HG02870 (cell line): ENCODE data around the gene PWWP2B.

Experiments
- ATAC-seq: cut with Tn5 transposase; IDR thresholded peaks from one replicate; pipeline ENCODE4 v1.9.1; 2021; ENCODE audit warnings: mild to moderate bottlenecking, moderate library complexity; ENCODE audit not compliant: unreplicated experiment

PWWP2B gene

DNA sequence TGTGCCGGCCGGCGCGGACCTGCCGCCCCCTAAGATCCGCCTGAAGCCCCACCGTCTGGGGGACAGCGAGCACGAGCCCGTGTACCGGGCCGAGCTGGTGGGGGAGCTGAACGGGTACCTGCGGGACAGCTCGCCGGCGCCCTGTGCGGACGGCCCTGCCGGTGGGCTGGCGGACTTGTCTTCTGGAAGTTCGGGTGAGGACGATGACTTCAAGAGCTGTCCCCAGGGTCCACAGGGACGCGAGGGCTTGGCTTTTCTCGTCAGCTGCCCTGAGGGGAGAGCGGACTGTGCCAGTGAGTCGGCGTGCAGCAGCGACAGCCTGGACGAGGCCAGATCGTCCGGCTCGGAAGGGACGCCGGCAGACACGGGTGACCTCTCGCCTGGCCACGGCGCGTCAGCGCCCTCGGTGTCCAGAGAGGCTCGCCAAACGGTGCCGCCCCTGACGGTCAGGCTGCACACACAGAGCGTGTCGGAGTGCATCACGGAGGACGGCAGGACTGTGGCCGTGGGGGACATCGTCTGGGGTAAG is 8.5 kb downstream of the PWWP2B start:
- no peak for ATAC-seq

GRCh38 chr10:132406181-132406580 is 9.2 kb downstream of the PWWP2B start:
- ATAC-seq = no peak

- ATAC-seq = no peak
Measured at GRCh38 chr10:132406750-132407149, 9.8 kb downstream of the PWWP2B start.

DNA sequence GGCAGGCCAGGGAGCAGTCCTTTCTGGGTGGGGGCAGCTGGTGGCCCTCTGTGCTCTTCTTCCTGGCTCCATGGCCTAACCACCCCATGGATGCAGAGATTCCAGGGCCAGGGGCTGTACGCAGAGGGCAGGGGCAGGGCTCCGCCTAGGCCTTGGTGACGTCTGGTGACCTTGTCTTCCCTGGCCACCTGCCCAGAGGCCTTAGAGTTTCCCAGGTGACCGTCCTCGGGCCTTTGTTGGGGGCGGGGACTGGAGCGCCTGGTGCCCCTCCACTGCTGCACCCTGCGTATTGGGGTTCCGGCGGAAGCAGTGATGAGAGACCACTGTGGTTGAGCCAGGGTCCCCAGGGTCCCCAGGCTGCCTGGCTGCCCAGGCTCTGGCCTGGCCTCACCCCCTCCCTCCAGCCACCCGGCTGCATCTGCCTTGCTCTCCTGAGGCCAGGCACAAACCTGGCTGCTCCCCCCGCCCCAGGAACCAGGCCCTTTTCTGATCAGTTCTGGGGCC is 10.3 kb downstream of the PWWP2B start:
- no peak for ATAC-seq

- no peak for ATAC-seq
Measured at GRCh38 chr10:132407846-132408278, 10.9 kb downstream of the PWWP2B start.

GRCh38 chr10:132408367-132408781 is 11.4 kb downstream of the PWWP2B start:
- no peak for ATAC-seq

- ATAC-seq = no peak
Measured at GRCh38 chr10:132408823-132409666, 12.0 kb downstream of the PWWP2B start.

DNA sequence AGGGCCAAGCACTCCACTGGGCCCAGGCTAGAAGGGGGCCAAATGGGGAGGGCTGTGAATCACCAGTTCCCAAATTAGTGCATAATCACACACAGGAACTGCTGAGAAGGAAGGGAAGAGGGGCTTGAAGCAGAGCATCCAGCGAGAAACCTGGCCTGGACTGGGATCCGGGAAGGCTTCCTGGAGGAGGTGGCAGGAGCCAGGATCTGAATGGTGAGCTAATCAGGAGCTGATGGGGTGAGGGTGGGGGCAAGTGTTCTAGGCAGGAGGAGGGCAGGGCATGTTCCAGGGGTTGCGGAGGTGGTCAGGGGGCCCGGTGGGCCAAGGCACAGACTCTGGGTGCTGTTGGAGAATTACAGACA is 12.6 kb downstream of the PWWP2B start:
- ATAC-seq = no peak

GRCh38 chr10:132410056-132410778 is 13.2 kb downstream of the PWWP2B start:
- ATAC-seq = no peak

DNA sequence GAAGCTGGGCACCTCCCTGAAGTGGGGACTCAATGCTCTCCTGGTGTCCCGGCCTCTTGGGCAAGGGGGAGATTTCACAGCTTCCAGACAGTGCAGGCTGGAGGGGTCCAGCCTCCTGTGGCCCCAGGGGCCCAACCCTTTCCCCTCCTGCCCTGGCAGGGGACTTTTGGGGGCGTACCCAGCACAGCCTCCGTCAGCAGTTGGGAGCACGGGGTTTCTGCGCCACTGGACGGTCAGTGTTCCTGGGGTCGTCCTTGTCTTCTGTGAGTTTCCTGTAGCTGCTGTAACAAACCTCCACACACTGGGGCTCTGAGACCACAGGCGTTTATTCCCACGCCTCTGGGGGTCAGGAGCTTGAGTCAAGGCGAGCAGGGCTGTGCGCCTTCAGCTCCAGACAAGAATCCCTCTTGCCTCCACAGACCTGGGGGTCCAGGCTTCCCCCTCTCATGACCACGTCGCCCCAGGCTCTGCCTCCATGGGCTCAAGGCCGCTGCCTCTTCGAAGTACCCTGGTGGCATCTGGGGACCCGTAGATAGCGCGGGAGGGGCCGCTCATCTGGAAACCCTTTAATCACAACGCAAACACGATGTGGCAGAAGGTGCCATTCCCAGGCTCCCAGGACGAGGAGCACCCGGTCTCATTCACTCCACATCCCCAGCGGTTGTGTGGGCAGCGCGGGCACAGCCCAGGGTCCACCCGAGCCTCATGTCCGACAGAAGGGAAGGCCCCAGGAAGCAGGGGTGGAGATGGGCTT is 14.0 kb downstream of the PWWP2B start:
- ATAC-seq = no peak

GRCh38 chr10:132411561-132412253 is 14.7 kb downstream of the PWWP2B start:
- ATAC-seq = no peak

DNA sequence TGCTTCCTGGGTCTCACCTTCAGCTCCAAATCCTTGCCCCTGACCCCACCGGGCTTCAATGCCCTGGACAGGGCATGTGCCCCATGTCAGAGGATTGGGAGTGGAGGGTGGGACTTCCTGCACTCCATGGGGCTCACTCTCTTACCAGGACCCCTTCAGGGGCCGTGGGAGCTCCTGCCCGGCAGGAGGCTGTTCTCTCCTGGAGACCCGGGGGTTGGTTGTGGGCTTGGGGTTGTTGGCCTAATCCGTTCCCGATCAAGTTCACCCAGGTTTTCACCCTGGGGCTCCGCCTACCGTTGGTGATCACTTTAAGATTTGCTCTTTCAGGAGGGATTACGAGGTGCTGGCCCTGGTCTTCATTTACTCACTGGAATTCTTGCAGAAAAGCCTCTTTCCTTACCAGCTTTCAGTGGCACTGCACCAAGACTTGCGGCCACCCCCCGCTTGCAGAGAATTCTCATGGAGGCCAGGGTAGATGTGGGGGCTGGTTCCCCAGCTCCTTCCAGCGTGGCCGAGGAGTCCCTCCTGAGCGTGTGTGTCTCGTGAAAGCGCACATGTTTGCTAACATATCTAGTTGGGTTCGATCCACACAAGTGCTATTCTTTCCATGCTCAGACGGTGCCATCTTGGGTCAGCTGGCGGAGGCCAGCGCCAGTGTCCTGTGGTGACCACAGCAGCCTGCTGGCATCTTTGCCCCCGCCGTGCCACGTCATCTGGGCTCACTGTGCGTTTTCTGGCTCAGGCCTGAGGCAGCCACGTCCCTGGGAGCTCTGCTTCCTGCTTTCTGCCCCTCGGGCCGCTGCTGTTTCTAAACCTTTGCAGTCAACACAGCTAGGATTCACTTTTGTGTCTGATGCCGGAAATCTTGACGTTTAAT is 15.6 kb downstream of the PWWP2B start:
- no peak for ATAC-seq

DNA sequence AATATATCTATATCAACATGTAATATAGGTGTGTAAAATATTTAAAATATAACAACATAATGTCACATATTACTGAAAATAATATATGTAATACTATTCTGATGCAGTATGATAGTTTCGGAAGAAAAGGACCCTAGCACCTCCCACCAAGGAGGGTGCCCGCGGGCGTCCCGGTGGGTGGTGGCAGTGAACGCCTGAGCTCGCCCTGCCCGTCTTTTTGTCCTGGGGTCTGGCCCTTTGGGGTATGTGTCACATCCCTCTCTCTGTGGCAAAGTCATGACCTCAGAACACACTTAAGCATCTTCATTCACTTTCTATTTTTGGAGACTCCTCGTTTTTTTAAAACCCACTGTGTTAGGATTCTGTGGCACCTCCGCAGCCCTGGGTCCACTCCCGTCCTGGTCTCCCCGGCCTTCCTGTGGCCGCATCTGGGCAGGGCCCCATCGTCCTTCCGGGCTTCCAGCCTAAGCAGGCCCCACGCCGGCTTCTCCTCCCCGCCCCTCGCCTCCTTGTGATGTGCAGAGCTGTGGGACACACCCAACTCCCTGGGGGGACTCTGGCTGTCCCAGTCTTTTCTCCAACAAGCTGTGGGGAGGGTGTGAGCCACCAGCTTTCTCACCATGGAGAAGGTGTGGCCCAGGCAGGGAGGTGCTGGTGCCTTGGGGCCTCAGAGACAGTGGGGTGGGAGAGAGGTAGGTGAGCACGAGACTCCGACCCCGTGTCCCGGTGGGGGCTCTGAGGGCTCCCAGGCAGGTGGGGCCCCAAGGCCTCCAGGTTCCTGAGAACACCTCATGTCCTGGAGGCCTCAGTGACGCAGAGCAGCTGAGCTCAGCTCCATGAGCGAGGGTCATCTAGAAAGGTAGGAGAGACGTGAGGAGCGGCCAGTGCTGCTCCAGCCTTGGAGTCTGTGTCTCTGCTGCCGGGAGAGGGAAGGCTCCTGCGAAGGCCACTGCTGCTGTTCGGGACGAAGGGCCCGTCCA is 16.5 kb downstream of the PWWP2B start:
- ATAC-seq = no peak

DNA sequence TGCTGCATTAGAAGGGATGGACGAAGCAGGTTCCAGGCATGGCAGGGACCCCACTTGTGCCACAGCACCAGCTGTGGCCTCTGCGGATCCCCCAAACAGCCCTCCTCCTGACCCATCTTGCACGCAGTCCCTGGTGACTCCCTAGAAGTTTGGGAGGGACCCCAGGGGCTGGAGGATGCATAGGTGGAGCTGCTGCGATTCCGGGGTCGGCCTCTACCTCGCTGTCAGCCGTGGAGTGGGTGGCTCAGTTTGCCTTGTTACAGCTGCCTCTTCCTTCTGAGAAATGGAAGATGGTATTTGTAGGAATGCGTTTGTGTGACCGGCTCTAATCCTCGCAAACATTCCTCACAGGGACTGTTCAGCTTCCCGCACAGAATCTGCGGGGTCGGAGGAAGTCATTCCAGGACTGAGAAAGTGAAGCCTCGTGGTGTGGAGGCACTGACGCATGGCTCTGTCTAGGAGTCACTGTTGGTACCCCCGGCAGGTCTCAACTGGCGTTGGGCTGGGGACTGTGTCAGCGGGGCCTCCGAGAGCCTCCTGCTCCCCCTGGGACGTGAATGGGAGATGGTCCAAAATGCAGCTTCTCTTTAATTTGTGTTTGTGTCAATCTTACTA is 17.5 kb downstream of the PWWP2B start:
- ATAC-seq = no peak

GRCh38 chr10:132415255-132415654 is 18.3 kb downstream of the PWWP2B start:
- ATAC-seq = no peak

GRCh38 chr10:132415956-132416355 is 19.0 kb downstream of the PWWP2B start:
- no peak for ATAC-seq

- no peak for ATAC-seq
Measured at GRCh38 chr10:132416566-132417256, 19.7 kb downstream of the PWWP2B start.
